Left hindlimb (tissue), 1 donor: ENCODE results near the gene LILRB5.
"Not testable (repeated sequence)": the region's sequence is repeated elsewhere in the genome, so short reads cannot be mapped to it uniquely, and the experiment has no call there.

Source experiments
- DNase-seq: peaks from one replicate; pipeline ENCODE4 v3.0.0-alpha.2; 2018

Gene LILRB5

GRCh38 chr19:54257116-54257480, at the start of gene LILRB5:
Gene LILRB5, minus strand, starts transcription at chr19:54257273. Its CDS starts 80 bp downstream, at chr19:54257193.
- DNase-seq, result no peak

- DNase-seq, result no peak
These were observed 48.1 kb upstream of the LILRB5 start for GRCh38 chr19:54305141-54305540.

DNA sequence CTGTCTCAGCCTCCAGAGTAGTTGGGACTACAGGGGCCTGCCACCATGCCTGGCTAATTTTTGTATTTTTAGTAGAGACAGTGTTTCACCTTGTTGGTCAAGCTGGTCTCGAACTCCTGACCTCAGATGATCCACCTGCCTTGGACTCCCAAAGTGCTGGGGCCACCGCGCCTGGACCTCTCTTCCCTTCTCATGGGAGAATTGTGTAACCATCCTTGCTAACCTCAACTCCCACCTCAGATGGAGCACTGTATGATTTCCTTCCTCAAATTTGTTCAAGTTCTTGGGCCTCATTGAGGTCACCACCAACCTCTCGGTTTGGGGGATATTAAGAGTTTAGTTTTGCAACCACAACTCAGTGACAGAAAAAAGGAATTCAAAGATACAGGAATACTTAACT, 45.2 kb upstream of the LILRB5 start:
- no peak for DNase-seq

GRCh38 chr19:54299515-54299914, 42.4 kb upstream of the LILRB5 start:
- DNase-seq, result no peak

DNA sequence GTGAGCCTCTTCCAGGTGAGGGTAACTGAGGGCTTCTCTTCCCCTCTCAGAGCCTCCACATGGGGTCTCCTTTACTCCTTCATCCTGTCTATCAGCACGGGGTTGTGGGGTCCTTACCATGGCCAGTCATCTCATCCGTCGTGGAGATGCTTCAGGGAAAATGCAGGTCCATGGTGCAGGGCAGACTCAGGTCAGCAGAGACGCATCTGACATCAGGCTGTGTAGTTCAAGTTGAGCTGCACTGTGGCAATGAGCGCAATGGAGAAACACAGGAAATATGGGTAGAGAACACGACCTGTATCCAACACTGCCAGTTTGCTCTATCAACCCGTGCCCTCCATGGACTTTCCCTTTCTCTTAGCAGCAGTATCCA, 42.0 kb upstream of the LILRB5 start:
- DNase-seq, result no peak

GRCh38 chr19:54298357-54299125, 41.5 kb upstream of the LILRB5 start:
- DNase-seq, result no peak

- DNase-seq, result no peak
These were observed 40.8 kb upstream of the LILRB5 start for GRCh38 chr19:54297759-54298305.

- no peak for DNase-seq
These were observed 37.5 kb upstream of the LILRB5 start for GRCh38 chr19:54294539-54294938.

DNA sequence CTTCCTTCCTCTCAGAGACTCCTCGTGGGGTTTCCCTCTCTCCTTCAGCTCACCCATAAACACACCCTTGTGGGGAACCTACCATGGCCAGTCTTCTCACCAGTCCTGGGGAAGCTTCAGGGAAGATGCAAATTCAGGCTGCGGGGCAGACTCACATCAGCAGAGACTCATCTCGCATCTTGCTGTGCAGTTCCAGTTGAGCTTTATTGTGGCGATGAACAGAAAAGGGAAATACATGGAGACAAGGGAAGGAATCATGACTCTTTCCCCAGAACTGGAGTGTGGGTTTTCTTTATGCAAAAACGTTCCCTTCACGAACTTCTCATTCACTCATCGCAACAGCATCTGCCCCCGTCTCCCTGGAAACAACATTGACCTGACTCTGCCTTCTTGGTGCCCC, 32.1 kb upstream of the LILRB5 start:
- DNase-seq, result not testable (repeated sequence)

- DNase-seq, result no peak
These were observed 30.4 kb upstream of the LILRB5 start for GRCh38 chr19:54287456-54287855.

DNA sequence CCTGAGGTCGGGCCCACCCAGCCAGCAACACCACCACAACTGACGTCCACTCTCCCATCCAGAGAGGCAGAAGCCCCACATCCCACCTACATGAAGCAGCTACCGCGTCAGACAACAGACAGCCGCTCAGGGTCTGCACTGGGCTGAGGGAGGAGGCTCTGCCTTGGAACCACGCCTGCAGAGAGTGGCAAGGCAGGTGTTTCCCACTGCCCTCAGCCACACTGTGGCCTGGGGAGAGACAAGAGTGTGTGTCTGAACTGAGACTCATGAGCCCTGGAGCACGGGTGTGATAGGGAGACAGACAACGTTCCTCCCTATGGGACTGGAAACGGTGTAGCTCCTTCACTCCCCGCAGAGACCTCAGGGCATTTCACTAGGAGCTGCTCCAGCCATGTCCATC, 29.2 kb upstream of the LILRB5 start:
- not testable (repeated sequence) for DNase-seq

GRCh38 chr19:54285427-54286056, 28.5 kb upstream of the LILRB5 start:
- DNase-seq, result not testable (repeated sequence)

- DNase-seq, result no peak
These were observed 25.8 kb upstream of the LILRB5 start for GRCh38 chr19:54282686-54283470.

- DNase-seq, result not testable (repeated sequence)
These were observed 24.6 kb upstream of the LILRB5 start for GRCh38 chr19:54281729-54282075.

- DNase-seq, result no peak
These were observed 24.1 kb upstream of the LILRB5 start, which contains the start of gene LILRB2 for GRCh38 chr19:54281007-54281728. Gene LILRB2, minus strand, starts transcription at chr19:54281110. Its CDS starts 614 bp downstream, at chr19:54280496.

DNA sequence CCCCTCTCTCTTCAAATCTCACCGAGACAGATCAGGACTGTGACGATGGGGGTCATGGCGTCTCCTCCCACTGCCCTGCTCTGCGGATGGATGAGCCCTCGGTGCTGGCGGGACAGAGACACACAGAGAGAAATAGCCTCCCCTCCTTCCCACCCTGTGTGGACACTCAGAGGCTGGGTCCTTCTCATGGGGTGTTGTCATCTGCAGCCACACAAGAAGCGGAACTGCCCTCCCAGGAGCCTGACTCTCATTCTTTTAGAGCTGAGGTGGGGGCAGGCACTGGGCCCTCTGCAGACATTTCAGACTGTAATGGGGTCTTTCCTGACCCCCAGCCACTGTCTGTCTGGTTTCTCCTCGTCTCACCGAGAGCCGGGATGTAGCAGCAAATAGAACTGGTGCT, 23.4 kb upstream of the LILRB5 start:
- DNase-seq, result not testable (repeated sequence)

- DNase-seq, result not testable (repeated sequence)
These were observed 23.0 kb upstream of the LILRB5 start for GRCh38 chr19:54280025-54280424.

DNA sequence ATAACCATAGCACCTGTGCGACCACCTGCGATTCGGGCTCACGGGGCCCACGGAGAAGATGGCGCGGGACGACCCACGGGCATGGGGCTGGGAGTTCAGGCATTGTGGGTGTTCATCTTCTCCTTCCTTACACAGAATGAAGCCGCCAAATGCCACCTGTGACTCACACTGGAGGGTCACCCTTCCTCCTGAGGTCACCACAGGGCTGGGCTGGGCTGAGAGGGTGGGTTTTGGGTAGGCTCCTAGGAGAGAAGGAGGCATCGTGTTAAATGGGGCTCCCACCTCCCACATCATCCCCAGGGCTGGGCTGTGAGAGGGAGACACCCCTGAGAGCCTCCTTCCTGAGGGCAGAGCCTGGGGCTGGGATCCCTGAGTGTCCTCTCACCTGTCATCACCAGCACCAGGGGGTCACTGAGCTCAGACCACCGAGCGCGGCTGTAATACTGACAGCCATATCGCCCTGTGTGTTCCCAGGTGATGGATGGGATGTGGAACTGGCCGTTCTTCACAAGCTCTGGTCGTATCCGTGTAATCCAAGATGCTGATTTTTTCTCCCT, 22.4 kb upstream of the LILRB5 start:
- DNase-seq, result no peak

DNA sequence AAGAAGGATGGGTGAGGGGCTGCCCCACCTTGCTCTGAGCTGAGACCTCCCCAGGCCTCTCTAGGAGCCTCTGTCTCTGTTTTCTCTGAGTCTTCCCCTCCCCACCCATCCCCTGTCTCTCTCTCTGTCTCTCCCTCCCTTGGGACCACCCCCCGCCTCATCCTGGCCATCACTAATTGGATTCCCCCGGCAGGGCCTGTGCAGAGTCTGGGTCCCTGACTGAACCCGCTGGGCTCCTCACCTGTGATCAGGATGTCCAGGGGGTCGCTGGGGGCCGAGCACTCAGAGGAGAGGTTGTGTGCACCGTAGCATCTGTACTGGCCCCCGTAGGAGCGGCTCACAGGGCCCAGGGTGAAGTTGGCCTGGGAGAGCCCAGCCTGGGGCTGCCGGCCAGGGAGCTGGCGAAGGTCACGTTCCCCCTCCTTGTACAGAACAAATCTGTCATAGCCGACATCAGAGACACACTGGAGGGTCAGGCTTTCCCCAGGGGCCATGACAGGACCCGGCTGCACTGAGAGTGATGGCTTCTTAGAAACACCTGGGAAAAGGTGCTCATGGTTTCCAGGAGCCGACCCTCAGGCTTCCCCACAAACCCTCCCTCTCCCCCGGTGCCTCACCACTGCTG, 21.6 kb upstream of the LILRB5 start:
- not testable (repeated sequence) for DNase-seq

- DNase-seq, result not testable (repeated sequence)
These were observed 21.0 kb upstream of the LILRB5 start for GRCh38 chr19:54278056-54278455.

- DNase-seq, result not testable (repeated sequence)
These were observed 20.1 kb upstream of the LILRB5 start for GRCh38 chr19:54277111-54277615.

GRCh38 chr19:54275951-54276350, 18.9 kb upstream of the LILRB5 start:
- no peak for DNase-seq
